AG08396 (cell line): ENCODE data around the gene DDR1.
"Not testable (repeated sequence)": the region's sequence is repeated elsewhere in the genome, so short reads cannot be mapped to it uniquely, and the experiment has no call there.

Experiments used
- DNase-seq: peaks from one replicate; pipeline ENCODE4 v3.0.0; 2012; ENCODE audit warnings: low spot score, mixed read lengths

DDR1 gene

DNA sequence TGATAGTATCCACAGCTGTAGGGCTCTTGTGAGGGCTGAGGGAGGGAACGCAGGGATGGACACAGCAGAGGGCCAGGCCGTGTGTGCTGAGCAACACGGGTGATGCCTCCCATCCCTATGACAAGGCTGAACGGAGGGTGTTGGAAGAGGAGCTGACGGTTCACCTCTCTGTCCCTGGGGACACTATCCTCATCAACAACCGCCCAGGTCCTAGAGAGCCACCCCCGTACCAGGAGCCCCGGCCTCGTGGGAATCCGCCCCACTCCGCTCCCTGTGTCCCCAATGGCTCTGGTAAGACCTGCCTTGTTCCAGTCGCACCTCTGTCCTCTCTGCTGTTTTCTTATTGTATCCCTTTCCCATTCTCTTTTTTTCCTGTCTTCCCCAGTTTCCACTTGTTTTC lies 10.1 kb downstream of the DDR1 start:
- DNase-seq: no peak

DNA sequence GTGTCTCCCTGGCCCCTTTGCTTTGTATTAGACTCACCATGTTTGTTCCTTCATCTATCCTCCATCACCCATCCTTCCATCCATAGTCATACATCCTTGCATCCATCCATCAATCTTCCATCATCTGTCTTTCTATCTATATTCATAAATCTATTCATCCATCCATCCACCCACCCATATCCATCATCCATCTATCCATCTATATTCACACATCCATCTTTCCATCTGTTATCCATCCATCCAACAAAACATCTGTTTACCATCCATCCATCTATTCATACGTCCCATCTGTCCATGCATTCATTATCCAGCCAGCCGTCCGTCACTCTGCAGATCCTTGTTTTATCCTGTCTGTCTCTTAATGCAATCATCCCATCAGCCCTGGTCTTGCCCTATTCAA lies 10.6 kb downstream of the DDR1 start:
- DNase-seq: no peak

DNA sequence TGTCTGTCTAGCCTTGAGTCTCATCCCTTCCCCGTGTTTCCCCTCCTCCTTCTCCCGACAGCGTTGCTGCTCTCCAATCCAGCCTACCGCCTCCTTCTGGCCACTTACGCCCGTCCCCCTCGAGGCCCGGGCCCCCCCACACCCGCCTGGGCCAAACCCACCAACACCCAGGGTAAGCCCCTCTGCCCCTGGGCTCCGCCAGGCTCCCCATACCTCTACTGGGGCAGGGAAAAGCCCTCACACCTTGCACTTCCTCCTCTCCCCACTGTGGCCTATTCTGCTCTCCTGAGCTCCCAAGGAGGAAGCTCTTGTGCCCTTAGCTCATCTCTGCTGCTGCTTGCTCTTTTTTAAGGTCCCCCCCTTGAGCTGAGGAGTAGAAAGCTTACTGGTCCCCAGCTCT lies 11.0 kb downstream of the DDR1 start:
- no peak for DNase-seq

DNA sequence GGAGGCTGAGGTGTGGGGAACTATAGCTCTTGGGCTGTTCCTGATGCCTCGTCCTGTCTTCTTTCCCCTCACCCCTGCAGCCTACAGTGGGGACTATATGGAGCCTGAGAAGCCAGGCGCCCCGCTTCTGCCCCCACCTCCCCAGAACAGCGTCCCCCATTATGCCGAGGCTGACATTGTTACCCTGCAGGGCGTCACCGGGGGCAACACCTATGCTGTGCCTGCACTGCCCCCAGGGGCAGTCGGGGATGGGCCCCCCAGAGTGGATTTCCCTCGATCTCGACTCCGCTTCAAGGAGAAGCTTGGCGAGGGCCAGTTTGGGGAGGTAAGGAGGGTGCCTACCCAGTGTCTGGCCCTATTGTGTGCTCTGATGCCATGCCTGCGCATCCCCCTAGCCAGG lies 12.2 kb downstream of the DDR1 start:
- DNase-seq: no peak

DNA sequence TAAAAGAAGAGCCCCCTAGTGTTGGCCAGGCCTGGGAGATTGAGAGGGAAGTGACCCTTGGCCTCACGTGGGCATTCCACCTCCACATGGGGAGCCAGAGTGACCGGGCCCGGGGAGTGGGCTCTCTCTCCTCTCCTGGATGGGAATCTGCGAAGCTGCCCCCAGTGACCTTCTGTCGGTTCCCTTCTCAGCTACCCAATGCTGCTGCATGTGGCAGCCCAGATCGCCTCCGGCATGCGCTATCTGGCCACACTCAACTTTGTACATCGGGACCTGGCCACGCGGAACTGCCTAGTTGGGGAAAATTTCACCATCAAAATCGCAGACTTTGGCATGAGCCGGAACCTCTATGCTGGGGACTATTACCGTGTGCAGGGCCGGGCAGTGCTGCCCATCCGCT lies 13.6 kb downstream of the DDR1 start:
- no peak for DNase-seq

DNA sequence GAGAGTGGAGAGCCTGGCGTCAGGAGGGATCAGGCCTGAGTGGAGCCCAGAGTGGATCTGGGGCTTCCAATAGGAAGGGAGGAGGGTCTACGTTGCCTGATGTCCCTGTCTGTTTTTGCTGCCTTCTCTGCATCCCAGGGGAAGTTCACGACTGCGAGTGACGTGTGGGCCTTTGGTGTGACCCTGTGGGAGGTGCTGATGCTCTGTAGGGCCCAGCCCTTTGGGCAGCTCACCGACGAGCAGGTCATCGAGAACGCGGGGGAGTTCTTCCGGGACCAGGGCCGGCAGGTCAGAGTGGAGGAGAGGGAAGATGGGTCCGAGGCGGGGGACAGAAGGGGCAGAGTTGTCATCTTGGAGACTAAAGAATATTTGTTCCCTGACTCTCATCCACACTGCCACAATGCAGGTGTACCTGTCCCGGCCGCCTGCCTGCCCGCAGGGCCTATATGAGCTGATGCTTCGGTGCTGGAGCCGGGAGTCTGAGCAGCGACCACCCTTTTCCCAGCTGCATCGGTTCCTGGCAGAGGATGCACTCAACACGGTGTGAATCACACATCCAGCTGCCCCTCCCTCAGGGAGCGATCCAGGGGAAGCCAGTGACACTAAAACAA lies 14.5 kb downstream of the DDR1 start:
- DNase-seq: no peak

DNA sequence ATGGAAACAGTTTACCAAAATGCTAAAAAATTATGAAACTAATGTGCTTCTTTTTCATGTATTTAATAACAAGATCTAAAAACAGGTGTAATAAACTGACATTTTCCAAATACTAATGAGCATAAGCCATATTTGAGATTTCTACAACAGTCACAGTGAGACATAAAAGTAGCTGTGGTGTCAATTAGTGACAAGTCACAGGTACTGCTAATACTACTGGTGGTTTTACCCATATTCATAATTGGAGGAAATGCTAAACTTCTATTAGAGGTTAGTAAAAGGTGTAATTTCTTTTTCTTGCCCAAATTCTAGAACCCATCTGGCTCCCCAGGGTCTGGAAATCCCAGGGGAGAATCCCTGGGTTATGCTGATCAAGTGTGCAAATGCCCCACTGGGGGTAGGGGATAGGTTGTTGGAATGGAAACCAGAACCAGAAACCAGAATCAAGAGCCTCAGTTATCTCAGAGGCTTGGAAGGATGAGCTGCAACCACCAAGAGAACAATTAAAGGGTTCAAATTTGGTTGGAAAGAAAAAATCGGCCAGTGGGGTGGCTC lies 16.6 kb downstream of the DDR1 start:
- DNase-seq: no peak

DNA sequence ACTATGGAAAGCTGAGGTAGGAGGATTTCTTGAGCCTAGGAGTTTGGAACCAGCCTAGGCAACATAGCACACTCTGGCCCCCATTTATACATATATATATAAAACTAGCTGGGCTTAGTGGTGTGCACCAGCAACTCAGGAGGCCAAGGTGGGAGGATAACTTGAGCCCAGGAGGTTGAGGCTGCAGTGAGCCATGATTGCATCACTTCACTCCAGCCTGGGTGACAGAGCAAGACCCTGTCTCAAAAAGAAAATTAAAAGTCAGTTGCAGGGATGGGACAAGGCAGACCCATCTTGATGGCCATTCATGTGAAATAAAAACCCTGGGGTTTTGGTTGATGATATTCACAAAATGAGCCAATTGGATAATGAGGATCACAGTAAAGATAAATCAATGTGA lies 17.1 kb downstream of the DDR1 start:
- DNase-seq: no peak

DNA sequence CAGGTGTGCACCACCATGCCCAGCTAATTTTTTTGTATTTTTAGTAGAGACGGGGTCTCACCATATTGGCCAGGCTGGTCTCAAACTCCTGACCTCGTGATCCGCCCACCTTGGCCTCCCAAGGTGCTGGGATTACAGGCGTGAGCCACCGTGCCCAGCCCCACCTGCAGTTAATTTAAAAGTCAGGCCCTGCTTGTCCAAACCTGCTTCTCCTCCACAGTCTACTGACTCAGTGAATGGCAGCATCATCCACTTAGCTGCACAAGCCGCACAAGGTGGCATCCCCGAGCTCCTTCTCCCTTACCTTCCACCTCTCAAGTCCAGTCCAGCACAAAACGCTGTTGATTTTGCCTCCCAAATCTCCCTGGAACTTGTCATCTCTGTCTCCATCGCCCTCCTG lies 17.9 kb downstream of the DDR1 start:
- not testable (repeated sequence) for DNase-seq

DNA sequence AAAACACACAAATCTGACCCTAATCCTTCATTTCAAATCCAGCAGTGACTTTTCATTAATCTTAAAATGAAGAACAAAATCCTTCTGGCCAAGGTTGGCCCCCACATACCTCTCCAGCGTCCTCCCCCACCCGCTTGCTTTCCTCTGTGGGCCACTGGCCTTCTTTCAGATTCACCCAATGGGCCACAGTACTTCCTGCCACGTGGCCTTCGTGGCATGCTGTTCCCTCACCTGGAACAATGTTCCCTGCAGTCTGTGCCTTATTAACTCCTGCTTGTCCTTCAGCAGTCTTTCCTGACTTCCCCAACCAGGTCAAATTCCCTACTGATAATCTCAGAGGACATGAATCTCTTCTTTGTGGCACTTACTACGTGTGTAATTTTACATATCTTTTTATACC lies 18.4 kb downstream of the DDR1 start:
- DNase-seq: no peak

DNA sequence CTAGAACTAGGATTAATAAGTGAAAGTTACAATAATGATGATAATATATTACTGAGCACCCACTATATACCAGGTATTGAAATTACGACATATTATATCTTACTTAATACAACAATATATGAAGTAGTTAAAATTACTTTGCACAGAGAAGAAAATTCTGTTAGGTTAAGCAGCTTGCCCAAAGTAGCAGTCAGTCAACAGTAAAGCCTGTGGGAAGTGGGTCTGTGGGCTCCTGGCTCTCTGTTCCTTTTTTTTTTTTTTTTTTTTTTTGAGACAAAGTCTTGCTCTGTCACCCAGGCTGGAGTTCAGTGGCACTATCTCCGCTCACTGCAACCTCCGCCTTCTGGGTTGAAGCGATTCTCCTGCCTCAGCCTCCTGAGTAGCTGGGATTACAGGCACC lies 18.9 kb downstream of the DDR1 start:
- no peak for DNase-seq

DNA sequence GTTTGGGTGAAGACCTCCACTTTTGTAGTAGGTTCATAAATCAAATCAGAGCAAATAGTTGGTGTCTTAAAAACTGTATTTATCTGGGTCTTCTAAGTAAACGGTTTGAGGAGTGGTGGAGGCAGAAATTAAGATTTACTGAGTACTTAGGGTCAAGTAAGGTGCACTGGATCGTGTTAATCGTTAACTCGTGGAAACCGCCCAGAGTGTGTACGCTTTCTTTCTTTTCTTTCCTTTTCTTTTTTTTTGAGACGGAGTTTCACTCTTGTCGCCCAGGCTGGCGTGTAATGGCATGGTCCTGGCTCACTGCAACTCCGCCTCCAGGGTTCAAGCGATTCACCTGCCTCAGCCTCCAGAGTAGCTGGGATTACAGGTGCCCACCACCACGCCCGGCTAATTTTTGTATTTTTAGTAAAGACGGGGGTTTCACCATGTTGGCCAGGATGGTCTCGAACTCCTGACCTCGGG lies 23.0 kb downstream of the DDR1 start:
- not testable (repeated sequence) for DNase-seq

DNA sequence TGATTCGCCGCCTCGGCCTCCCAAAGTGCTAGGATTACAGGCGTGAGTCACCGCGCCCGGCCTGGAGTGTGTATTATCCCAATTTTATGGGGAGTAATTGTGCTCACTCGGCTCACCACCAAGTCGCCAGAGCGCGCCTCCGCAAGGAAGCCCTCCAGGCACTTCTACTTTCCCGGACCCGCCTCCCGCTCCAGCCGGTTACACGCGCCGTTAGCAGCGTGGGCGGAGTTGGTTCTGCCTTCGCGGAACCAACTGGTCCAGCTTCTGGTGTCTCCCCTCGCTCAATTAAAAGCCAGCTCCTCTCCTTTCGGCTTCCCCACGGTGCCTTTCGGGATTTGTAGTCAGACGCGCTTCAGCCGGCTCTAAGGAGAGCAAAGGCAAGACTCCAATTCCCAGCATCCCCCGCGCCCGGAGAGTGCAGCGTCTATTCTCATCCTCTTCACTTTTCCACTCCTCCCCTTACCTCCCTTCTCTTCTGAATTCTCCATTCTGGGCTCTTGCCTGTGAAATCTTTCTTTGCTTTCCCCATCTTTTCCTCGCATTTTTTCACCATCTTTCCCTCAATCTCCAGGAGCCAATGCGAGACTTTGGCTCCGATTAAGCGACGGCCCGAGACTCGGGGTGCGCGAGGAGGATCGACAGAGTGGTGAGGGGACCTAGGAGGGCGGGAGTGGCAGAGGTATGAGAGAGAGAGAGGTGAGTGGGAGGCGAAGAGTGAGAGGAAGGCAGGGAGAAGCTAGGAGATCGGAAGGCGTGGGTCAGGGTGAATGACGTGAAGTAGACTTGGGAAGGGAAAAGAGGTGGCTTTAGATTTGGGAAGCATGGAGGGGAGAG lies 23.7 kb downstream of the DDR1 start, which contains the start of gene GTF2H4:
Gene GTF2H4 (plus strand): TSS at position 450 of the 834 bp plus-strand sequence.
- peak; percentile 95 for DNase-seq

DNA sequence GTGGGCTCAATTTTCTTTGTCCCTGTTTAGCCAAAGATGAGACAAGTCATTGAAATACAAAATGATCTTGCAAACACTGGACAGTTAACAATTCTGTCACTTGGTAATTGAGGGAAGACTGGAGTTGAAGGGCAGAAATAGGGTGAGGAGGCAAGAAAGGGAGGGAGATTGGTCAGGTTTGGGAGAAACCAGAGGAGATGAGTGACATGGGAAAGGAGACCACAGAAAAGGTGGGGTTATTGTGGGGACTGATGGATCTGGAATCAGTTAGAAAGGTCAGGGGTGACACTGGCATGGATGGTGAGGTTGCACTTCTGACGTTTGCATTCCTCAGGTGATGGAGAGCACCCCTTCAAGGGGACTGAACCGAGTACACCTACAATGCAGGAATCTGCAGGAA lies 24.4 kb downstream of the DDR1 start:
- DNase-seq: no peak

DNA sequence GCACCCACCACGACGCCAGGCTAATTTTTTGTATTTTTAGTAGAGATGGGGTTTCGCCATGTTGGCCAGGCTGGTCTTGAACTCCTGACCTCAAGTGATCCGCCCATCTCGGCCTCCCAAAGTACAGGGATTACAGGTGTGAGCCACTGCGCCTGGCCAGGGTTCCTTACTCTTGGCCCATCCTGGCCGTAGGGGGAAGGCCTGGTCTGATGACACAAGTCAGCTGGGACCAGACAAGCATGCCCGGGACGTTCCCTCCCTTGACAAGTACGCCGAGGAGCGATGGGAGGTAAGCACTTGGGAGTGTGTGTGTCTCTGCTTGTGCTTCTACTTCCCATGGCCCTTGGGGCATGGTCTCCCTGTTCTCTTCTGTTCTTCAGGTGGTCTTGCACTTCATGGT lies 26.2 kb downstream of the DDR1 start:
- not testable (repeated sequence) for DNase-seq

DNA sequence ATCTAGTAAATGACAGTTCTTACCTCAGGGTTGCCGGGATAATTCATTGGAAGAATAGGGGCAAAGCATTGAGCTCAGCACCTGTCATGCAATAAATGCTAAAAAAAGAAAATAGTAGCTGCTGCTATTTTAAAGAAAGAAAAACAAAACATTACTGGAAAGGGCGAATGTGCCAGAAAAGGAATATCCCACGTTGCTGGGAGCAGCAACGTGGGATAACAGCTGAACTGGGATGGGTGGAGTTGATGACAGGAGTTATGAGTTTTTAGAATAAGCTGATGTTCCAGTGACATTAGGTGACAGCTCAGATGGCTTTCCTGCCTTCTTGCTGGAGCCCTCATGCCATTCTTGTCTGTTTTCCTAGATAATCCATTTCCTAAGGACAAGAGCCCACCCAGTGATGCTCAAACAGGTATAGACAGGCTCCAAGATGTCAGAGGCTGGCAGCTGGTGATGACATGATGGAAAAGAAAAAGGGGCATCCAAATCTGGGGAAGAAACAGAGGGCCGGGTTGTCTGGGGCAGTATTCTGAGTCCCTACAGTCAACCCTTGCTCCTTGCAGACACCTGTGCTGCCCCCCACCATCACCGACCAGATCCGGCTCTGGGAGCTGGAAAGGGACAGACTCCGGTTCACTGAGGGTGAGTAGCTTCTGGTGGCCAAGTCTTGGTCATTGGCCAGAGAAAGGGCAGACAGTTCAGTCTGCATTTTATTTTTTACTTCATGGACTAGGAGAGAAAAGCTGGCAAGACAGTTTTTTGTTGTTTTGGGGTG lies 28.6 kb downstream of the DDR1 start:
- DNase-seq: no peak

DNA sequence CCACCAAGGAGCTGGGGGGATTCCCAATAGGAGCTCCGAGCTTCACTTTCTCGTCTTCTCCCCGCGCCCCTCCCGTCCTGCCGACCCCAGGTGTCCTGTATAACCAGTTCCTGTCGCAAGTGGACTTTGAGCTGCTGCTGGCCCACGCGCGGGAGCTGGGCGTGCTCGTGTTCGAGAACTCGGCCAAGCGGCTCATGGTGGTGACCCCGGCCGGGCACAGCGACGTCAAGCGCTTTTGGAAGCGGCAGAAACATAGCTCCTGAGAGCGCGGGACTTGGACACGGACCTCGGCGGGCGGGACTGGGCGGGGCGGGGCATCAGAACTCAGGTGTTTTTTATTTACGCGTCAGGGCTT lies 29.4 kb downstream of the DDR1 start:
- no peak for DNase-seq

DNA sequence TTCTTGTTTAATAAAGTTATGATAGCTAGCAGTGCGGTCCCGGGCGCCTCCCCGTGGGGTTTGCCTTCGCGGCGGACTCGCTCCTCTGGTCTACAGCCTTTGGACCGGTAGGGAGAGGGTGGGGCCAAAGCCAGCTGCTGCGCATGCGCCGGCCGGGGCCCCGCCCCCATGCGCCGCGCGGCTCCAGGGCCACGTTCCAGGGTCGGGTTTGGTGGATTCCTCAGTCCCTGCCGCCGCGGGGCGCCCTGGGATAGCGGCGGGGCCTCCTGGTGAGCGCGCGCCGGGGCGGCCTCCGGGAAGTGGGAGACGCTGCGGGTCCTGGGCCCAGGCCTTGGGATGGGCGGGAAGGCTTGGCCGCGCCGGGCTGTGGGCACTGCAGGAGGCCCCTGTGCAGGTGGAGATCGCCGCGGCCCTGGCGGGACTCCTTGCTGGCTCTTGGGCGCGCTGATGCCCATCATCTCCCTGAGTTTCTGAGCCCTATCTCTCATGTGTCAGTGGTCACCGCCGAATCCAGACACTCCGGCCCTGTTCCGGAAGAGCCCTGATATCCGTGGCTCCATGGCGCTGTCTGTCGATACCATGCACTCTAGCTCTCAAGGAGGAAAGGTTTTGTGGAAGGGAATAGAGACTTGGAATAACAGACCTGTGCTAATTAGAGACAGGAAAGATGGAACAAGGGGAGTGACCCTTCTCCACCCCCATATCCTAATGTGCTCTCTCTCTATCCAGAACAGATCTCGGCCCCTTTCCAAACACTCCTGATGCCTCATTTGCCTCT lies 29.9 kb downstream of the DDR1 start, which contains the start of gene VARS2:
Gene VARS2 (plus strand): TSS at position 163 of the 778 bp plus-strand sequence. CDS start 599 bp downstream, at position 762.
- peak; percentile 99 for DNase-seq

DNA sequence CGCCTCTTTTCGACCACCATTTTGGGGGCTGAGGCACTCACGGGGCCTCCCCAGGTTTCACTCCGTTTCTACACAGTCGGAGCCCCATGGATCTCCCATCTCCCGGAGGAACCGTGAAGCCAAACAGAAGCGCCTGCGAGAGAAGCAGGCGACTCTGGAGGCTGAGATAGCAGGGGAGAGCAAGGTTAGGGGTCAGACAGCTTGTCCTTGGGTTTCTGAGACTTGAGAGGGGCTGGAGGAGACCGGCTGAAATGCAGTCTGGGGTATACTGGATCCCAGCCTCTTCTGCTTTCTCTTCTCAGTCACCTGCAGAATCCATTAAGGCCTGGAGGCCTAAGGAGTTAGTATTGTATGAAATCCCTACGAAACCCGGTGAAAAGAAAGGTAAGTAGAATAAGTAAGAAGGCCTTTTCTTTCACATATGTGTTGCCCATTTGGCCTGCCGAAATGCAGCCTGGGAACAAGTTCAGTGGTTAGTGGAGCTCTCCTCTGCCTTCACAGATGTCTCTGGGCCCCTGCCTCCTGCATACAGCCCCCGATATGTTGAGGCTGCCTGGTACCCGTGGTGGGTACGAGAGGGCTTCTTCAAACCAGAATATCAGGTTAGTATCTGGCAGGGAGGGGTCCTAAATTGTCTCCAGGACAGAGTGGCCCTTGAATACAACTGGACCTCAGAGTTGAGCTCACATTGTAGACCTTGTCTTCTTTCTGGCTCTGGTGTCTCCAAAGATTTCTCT lies 30.7 kb downstream of the DDR1 start:
- DNase-seq: no peak

DNA sequence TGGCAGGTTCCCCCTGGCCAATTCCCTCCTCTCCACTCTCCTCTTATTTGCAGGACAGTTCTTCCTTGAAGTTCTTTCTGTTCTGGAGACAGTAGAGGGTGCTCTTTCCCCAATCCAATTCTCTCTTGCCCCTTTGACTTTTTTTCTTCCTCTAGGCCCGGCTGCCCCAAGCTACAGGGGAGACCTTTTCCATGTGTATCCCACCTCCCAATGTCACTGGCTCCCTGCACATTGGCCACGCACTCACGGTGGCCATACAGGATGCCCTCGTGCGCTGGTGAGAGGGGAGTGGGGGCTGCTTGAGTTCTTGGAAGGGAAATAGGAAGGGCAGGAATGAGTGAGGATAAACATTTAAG lies 31.2 kb downstream of the DDR1 start:
- peak; percentile 84 for DNase-seq

DNA sequence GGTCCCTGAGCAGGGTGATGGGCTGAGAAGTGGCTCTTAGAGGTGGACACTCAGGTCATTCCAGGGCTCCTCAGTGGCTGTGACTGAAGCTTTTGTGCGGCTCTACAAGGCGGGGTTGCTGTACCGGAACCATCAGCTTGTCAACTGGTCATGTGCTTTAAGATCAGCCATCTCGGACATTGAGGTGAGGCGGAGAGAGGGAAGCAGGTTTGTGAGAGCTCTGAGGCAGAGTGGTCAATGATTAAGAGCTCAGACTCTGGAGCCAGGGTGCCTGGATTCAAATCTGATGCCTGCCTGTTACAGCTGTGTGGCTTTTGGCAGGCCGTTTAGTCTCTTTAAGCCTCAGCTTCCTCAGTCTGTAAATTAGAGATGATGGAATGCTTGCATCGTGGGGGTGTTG lies 32.7 kb downstream of the DDR1 start:
- no peak for DNase-seq
